ENCODE data around the gene SHC2. TPM values are rescaled to one million over a fixed set of nuclear protein-coding genes. Genes with fewer than 3 reads are reported as not detected.
A peak's percentile ranks its signal among the peaks of the same experiment; 100 is the strongest.

The SHC2 gene
- total and polyA plus RNA-seq, 2 of the 13 experiments (the other 11 are each of a cell fraction or from before 2014, with no cell fraction given) = 9.0 to 18.3 TPM

DNA sequence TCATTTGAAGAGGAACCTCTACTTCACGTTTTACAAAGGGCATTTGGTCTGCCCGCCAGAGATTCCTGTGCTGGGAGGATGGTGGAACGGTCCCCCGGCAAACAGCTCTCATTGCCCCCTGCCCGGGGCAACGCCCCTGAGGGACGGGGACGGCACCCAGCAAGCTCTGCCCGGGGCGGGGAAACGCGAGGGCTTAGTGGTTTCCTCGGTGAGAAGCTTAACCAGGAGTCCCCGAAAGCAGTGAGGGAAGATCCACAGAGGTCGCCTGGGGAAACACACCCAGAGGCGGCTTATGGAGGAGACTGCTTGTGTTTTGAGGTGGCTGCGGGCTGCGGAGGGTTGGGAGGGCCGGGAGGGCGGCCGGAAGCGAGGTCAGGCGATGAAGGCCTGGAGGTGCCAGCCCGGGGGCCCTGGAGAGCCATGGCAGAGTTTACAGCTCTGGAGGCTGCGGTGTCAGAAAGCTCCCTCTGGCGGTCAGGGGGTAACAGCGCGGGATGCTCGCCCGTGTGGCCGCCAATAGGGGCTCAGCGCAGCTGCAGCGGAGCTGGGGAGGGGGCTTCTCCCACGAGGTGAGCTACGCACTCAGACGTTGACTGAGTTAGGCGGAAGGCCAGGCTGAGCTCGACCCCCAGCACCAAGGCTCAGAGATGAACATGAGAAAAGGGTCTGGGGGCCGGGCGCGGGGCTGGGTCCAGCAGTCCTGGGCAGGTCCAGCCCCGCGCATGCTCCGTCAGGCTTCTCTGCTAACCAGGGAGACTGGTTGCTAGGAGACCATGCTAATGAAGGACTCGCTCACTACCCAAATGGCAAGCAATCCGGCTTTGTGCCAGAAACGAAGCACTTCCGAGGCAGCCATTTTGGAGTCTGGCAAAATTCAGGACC lies 45.8 kb upstream of the SHC2 start (continued):
- TF ChIP-seq, protein P1, sequence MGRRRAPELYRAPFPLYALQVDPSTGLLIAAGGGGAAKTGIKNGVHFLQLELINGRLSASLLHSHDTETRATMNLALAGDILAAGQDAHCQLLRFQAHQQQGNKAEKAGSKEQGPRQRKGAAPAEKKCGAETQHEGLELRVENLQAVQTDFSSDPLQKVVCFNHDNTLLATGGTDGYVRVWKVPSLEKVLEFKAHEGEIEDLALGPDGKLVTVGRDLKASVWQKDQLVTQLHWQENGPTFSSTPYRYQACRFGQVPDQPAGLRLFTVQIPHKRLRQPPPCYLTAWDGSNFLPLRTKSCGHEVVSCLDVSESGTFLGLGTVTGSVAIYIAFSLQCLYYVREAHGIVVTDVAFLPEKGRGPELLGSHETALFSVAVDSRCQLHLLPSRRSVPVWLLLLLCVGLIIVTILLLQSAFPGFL (CRISPR knock-in tag; IDR thresholded peaks at IDR 0.05) = no peak
- TF ChIP-seq ZNF33A (CRISPR knock-in tag; IDR thresholded peaks at IDR 0.05; ENCODE audit: borderline replicate concordance) = peak; percentile 49; the same call in 1 of the 2 replicates
- TF ChIP-seq ZNF678 (CRISPR knock-in tag; IDR thresholded peaks at IDR 0.05) = peak; percentile 84; the same call in 1 of the 2 replicates
- TF ChIP-seq, protein P2, sequence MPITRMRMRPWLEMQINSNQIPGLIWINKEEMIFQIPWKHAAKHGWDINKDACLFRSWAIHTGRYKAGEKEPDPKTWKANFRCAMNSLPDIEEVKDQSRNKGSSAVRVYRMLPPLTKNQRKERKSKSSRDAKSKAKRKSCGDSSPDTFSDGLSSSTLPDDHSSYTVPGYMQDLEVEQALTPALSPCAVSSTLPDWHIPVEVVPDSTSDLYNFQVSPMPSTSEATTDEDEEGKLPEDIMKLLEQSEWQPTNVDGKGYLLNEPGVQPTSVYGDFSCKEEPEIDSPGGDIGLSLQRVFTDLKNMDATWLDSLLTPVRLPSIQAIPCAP (CRISPR knock-in tag; IDR thresholded peaks at IDR 0.05; ENCODE audit: low read depth) = no peak
- TF ChIP-seq, protein P3, sequence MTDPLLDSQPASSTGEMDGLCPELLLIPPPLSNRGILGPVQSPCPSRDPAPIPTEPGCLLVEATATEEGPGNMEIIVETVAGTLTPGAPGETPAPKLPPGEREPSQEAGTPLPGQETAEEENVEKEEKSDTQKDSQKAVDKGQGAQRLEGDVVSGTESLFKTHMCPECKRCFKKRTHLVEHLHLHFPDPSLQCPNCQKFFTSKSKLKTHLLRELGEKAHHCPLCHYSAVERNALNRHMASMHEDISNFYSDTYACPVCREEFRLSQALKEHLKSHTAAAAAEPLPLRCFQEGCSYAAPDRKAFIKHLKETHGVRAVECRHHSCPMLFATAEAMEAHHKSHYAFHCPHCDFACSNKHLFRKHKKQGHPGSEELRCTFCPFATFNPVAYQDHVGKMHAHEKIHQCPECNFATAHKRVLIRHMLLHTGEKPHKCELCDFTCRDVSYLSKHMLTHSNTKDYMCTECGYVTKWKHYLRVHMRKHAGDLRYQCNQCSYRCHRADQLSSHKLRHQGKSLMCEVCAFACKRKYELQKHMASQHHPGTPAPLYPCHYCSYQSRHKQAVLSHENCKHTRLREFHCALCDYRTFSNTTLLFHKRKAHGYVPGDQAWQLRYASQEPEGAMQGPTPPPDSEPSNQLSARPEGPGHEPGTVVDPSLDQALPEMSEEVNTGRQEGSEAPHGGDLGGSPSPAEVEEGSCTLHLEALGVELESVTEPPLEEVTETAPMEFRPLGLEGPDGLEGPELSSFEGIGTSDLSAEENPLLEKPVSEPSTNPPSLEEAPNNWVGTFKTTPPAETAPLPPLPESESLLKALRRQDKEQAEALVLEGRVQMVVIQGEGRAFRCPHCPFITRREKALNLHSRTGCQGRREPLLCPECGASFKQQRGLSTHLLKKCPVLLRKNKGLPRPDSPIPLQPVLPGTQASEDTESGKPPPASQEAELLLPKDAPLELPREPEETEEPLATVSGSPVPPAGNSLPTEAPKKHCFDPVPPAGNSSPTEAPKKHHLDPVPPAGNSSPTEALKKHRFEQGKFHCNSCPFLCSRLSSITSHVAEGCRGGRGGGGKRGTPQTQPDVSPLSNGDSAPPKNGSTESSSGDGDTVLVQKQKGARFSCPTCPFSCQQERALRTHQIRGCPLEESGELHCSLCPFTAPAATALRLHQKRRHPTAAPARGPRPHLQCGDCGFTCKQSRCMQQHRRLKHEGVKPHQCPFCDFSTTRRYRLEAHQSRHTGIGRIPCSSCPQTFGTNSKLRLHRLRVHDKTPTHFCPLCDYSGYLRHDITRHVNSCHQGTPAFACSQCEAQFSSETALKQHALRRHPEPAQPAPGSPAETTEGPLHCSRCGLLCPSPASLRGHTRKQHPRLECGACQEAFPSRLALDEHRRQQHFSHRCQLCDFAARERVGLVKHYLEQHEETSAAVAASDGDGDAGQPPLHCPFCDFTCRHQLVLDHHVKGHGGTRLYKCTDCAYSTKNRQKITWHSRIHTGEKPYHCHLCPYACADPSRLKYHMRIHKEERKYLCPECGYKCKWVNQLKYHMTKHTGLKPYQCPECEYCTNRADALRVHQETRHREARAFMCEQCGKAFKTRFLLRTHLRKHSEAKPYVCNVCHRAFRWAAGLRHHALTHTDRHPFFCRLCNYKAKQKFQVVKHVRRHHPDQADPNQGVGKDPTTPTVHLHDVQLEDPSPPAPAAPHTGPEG (CRISPR knock-in tag; IDR thresholded peaks at IDR 0.05) = no peak
- TF ChIP-seq CAMTA2 (CRISPR knock-in tag; IDR thresholded peaks at IDR 0.05; ENCODE audit: borderline replicate concordance) = no peak; the same call in 1 of the 2 replicates
- no peak for TF ChIP-seq SIN3B (IDR thresholded peaks at IDR 0.05; ENCODE audit: low read length)
- TF ChIP-seq, protein P4, sequence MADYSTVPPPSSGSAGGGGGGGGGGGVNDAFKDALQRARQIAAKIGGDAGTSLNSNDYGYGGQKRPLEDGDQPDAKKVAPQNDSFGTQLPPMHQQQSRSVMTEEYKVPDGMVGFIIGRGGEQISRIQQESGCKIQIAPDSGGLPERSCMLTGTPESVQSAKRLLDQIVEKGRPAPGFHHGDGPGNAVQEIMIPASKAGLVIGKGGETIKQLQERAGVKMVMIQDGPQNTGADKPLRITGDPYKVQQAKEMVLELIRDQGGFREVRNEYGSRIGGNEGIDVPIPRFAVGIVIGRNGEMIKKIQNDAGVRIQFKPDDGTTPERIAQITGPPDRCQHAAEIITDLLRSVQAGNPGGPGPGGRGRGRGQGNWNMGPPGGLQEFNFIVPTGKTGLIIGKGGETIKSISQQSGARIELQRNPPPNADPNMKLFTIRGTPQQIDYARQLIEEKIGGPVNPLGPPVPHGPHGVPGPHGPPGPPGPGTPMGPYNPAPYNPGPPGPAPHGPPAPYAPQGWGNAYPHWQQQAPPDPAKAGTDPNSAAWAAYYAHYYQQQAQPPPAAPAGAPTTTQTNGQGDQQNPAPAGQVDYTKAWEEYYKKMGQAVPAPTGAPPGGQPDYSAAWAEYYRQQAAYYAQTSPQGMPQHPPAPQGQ (CRISPR knock-in tag; IDR thresholded peaks at IDR 0.05; ENCODE audit: borderline replicate concordance) = no peak
- TF ChIP-seq ZNF101 (CRISPR knock-in tag; IDR thresholded peaks at IDR 0.05; ENCODE audit: borderline replicate concordance, low read depth) = no peak
- no peak for TF ChIP-seq MBNL3 (CRISPR knock-in tag; conservative IDR thresholded peaks at IDR 0.05)
- TF ChIP-seq BCL6 (CRISPR knock-in tag; IDR thresholded peaks at IDR 0.05) = peak; percentile 48; the same call in 1 of the 2 replicates
- TF ChIP-seq, protein P5, sequence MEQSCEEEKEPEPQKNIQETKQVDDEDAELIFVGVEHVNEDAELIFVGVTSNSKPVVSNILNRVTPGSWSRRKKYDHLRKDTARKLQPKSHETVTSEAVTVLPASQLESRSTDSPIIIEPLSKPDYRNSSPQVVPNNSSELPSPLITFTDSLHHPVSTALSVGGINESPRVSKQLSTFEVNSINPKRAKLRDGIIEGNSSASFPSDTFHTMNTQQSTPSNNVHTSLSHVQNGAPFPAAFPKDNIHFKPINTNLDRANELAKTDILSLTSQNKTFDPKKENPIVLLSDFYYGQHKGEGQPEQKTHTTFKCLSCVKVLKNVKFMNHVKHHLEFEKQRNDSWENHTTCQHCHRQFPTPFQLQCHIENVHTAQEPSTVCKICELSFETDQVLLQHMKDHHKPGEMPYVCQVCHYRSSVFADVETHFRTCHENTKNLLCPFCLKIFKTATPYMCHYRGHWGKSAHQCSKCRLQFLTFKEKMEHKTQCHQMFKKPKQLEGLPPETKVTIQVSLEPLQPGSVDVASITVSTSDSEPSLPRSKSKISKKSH (CRISPR knock-in tag; IDR thresholded peaks at IDR 0.05; ENCODE audit: borderline replicate concordance) = peak; percentile 92
